HEK293T (cell line): Measurements from ENCODE around the gene TCEANC2.

Experiments
- HDGF ChIP-seq: fragments of 450-650 bp; IDR thresholded peaks from 2 replicates; pipeline ENCODE4 v1.6.1; 2017; ENCODE audit warnings: antibody characterized with exemption, borderline replicate concordance
- SP1 ChIP-seq: fragments of 450-650 bp; IDR thresholded peaks from 2 replicates; pipeline ENCODE4 v1.6.1; 2017
- SUZ12 ChIP-seq: fragments of 450-650 bp; IDR thresholded peaks from 2 replicates; pipeline ENCODE4 v1.6.1; 2016; ENCODE audit warnings: mild to moderate bottlenecking
- TARDBP ChIP-seq: fragments of 450-650 bp; IDR thresholded peaks from 2 replicates; pipeline ENCODE4 v1.6.1; 2016
- ZNF384 ChIP-seq: fragments of 450-650 bp; IDR thresholded peaks from 2 replicates; pipeline ENCODE4 v1.6.1; 2016

- TF ChIP-seq HDGF (no peak), SP1 (no peak), ZNF384 (no peak), SUZ12 (no peak), TARDBP (no peak)
Measured at GRCh38 chr1:54136269-54136896, 83.0 kb downstream of the TCEANC2 start.
